ENCODE data around the gene DRC7.

DNA sequence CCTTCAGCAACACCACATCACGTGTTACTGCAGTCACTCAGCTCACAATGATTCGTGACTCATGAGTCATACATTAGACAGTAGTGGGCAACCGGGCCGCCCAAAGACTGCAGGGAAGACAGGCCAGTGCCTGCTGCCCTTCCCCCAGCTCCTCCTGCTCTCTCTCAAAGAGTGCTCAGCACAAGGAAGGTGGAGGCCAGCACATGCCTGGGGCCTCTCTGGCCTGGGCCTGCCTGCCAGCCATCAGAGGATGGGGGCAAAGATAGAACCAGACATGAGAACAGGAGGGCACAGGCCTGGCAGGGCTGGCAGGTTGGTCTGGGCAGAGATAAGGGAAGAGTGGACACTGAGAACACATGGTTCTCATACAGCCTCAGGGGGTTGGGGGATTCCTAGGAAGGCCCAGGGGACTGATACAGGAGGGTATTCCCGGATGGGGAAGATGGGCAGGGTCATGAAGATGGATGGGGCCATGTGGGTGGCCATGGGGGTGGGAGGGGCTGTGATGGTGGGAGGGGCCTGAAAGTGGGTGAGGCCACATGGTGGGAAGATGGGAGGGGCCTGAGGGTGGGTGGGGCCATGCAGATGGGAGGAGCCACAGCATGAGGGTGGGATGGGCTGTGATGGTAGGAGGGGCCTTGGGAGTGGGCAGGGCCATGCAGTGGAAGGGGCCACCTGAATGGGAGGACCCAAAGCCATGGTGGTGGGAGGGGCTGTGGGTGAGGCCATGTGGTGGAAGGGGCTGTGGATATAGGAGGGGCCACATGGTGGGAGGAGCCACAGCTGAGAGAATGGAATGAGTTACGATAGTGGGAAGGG lies 69.9 kb downstream of the DRC7 start:
- TF ChIP-seq, protein P1, sequence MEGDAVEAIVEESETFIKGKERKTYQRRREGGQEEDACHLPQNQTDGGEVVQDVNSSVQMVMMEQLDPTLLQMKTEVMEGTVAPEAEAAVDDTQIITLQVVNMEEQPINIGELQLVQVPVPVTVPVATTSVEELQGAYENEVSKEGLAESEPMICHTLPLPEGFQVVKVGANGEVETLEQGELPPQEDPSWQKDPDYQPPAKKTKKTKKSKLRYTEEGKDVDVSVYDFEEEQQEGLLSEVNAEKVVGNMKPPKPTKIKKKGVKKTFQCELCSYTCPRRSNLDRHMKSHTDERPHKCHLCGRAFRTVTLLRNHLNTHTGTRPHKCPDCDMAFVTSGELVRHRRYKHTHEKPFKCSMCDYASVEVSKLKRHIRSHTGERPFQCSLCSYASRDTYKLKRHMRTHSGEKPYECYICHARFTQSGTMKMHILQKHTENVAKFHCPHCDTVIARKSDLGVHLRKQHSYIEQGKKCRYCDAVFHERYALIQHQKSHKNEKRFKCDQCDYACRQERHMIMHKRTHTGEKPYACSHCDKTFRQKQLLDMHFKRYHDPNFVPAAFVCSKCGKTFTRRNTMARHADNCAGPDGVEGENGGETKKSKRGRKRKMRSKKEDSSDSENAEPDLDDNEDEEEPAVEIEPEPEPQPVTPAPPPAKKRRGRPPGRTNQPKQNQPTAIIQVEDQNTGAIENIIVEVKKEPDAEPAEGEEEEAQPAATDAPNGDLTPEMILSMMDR (optimal IDR thresholded peaks at IDR 0.05 in 1 of 3, IDR thresholded peaks at IDR 0.05 in 1 of 3, conservative IDR thresholded peaks at IDR 0.05 in 1 of 3; ENCODE audit: extremely low read depth in 1 of 3, insufficient read depth in 2 of 3, low read length in 3 of 3) = no peak
- TF ChIP-seq EZH2 (IDR thresholded peaks at IDR 0.05; ENCODE audit: low read length) = no peak

Data from keratinocyte (primary cell).